HTR-8/SVneo (cell line): ENCODE results near the gene RAB43.
A peak's percentile ranks its signal among the peaks of the same experiment; 100 is the strongest.
"Not testable (repeated sequence)": the region's sequence is repeated elsewhere in the genome, so short reads cannot be mapped to it uniquely, and the experiment has no call there.

ENCODE experiments used
- DNase-seq: peaks from one replicate; pipeline ENCODE4 v3.0.0; 2011; ENCODE audit warnings: low spot score, mixed read lengths; ENCODE audit not compliant: insufficient read length
- FAIRE-seq: peaks from 2 replicates; lab custom pipeline; 2011; peaks lifted over from hg19 to GRCh38; lab: Jason Lieb, UNC

The RAB43 gene

GRCh38 chr3:129121792-129122411 lies at the start of gene RAB43:
TSS of gene RAB43 (minus strand) at chr3:129121804. CDS start at chr3:129121489, 315 bp downstream.
- DNase-seq, result peak; percentile 95
- peak; percentile 98 for FAIRE-seq

GRCh38 chr3:129166579-129167332 lies 45.2 kb upstream of the RAB43 start:
- no peak for DNase-seq
- no peak for FAIRE-seq

DNA sequence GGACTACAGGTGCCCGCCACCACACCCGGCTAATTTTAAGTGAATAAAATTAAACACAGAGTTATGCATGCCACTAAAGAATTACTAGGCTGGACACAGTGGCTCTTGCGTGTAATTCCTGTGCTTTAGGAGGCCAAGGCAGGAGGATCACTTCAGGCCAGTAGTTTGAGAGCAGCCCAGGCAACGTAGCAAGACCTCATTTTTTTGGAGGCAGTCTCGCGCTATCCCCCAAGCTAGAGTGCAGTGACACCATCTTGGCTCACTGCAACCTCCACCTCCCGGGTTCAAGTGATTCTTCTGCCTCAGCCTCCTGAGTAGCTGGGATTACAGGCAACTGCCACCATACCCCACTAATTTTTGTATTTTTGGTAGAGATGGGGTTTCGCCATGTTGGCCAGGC lies 44.0 kb upstream of the RAB43 start:
- not testable (repeated sequence) for FAIRE-seq, DNase-seq

DNA sequence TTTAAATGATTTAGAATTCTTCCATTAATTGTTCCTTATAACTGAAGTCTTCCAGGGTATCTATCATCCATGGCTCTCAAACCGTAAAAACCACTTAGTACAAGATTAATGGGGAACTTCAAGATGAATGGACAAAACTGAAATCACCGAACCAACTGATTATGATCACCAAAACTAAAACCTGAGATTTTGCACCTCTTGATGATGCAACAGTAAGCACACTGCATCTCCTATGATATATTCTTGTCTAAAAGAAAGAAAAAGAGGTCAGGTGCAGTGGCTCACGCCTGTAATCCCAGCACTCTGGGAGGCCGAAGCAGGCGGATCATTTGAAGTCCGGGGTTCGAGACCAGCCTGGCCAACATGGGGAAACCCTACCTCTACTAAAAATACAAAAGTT lies 42.9 kb upstream of the RAB43 start:
- no peak for DNase-seq
- no peak for FAIRE-seq

- FAIRE-seq, result no peak
- DNase-seq, result no peak
Observed at GRCh38 chr3:129162729-129163579, 41.4 kb upstream of the RAB43 start.

DNA sequence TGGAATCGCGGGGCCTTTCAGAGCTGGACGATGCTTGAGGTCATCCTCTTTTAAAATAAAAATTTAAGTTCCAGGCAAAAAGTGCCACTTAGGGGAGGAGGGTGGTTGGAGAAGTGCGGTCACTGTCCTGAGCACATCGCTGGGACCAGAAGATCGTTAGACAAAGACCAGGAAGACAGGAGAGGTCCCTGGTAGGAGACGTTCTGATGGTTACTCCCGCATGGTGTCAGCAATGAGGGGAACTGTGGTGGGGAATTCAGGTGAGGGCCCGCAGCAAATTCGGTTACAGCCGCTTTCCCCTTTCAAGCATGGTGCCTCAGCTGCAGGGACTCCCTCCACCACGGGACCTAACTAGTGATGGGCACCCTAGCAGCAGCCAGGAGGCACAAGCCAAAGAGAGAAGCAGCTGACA lies 40.3 kb upstream of the RAB43 start:
- FAIRE-seq, result no peak
- DNase-seq, result no peak

DNA sequence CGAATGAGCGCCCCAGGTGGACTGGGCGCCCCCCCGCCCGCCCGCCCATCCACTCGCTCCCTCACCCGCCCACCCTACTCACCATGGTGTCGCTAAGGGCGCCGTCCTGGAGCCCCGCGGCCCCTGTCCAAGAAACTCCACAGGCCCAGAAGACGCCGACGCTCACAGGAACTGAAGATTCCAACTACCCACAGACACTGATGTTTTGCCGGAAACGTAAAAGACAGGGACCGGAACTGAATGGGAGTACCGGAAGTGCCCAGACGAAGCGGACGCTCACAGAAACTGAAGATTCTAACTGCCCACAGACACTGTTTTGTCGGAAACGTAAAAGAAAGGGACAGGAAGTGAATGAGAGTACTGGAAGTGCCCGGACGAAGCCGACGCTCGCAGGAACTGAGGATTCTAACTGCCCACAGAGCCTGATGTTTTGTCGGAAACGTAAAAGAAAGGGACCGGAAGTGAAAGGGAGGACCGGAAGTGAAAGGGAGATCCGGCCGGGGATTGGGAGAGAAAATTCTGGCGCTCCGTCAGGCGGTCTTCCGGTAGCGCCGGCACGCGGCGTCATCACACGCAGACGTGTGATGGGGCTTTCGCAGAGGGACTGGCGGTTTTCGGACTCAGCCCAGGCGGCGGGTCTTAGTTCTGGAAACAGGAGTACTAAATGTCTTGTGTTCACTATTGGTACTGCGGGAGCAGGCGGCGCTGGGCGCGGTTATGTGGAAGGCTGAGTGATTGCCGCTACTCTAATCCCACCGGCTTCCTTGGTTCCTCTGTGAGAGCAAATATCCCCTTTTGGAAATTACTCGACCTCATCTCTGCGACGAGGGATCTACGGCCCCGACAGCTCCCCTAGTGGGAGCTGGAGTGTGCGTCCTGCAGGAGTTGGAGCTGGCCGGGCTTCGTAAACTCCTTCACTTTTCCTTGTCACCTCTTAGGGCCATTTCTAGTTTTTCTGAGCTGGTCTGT lies 39.6 kb upstream of the RAB43 start, which contains the start of gene ISY1:
Gene ISY1, minus strand, starts transcription at position 173 of the 969 bp plus-strand sequence. Its CDS starts 88 bp downstream, at position 85.
- peak; percentile 94 for DNase-seq
- no peak for FAIRE-seq

- FAIRE-seq, result no peak
- DNase-seq, result no peak
Observed at GRCh38 chr3:129144786-129145185, 23.2 kb upstream of the RAB43 start.

GRCh38 chr3:129141011-129141410 lies 19.4 kb upstream of the RAB43 start:
- DNase-seq, FAIRE-seq: not testable (repeated sequence)

GRCh38 chr3:129139911-129140310 lies 18.3 kb upstream of the RAB43 start:
- DNase-seq (no peak), FAIRE-seq (no peak)

DNA sequence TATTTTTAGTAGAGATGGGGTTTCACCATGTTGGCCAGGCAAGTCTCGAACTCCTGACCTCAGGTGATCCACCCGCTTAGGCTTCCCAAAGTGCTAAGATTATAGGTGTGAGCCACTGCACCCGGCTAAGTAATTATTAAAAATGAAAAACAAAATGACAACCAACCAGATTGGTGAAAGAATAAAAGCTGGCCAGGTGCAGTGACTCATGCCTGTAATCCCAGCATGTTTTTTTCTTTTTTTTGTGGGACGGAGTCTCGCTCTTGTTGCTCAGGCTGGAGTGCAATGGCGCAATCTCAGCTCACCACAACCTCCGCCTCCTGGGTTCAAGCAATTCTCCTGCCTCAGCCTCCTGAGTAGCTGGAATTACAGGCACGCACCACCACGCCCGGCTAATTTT lies 14.7 kb upstream of the RAB43 start:
- not testable (repeated sequence) for DNase-seq

GRCh38 chr3:129132097-129132866 lies 10.7 kb upstream of the RAB43 start:
- no peak for DNase-seq
- no peak for FAIRE-seq

More for the DNA sequence above, 14.7 kb upstream of the RAB43 start:
- not testable (repeated sequence) for FAIRE-seq

- DNase-seq (no peak), FAIRE-seq (peak; percentile 52)
Observed at GRCh38 chr3:129131465-129132088, 10.0 kb upstream of the RAB43 start.

DNA sequence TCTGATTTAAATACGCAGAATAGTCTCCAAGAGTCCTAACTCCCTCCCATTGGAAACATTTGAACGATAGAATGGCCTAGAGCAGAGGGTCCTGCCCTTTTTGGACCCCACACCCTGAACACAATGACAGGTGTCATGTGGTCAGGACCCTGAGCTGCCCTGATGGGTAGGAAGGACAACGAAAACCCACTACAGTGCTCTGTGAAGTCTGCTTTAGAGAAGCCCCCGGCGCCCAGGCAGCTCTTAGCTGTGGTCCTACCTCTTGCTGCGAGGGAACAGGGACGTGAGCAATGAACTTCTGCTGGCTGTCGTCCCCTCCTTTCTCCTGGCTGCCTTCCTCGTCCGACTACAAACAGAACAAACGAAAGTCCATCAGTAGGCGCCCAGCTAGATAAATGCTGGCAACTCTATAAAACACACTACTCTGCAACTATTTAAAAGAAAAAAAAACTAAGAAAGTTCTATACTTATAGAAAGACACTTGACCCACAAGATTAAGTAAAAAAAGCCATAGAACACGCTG lies 8.7 kb upstream of the RAB43 start:
- no peak for FAIRE-seq

GRCh38 chr3:129128357-129129155 lies 7.0 kb upstream of the RAB43 start:
- DNase-seq, result no peak
- no peak for FAIRE-seq

More for the DNA sequence above, 8.7 kb upstream of the RAB43 start:
- DNase-seq, result no peak

DNA sequence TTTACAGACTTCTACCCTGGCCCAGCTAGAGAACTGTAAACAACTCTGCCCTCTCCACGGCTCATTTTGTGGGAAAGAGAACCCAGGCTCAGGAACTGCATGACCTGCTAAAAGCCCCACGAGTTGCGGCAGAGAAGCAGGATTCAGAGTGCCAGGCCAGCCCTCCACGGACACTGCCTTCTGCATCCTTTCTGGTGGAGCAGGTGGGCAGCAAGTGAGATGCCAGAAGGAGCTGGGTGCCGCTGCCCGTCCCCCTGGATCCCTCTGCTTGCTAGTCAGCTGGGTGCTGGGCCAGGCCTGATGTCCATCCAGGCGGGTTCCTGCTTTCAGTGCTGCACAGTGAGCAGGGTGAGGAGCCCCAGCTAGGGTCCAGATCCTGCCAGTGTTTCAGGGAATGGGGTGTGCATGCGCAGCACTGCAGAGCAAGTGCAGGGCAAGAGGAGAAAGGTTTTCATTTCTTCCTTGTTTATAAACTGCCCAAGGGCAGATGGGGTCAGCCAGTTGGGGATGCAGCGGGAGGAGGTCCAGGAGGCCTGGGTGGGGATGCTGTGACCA lies 5.2 kb upstream of the RAB43 start:
- FAIRE-seq (no peak), DNase-seq (no peak)
